ENCODE data around the gene HEATR5A. TPM values are rescaled to one million over a fixed set of nuclear protein-coding genes. Genes with fewer than 3 reads are reported as not detected.

Gene HEATR5A
- total and polyA plus RNA-seq, 12 donors: 17.0 to 65.0 (median 46.2) TPM

DNA sequence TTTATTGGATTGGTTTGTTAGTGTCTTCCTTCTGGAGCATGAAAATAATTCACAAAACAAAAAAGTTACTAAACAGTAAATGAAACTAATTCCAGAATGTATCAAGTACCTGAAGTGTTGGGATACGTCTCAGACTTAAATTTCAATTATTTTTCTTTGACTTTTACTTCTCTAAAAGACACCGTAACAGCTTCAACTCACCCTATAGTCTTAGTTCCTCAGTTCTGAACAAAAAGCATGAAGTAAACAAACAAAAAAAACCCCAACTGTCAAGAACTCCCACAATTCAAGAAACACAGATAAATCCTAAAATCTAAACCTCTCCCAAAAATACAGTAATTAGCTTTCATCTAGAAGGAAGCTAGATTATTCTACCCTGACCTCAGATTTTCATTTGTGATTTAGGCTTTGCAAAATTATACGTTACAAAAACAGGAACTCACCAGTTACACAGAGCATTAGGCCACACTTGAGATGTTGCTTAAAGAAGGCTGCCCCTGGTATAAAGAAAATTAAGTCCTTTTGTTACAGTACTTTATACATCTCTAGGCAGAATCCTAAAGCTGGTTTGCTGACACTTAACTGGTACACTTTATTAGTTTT, 10.2 kb downstream of the HEATR5A start:
- Histone ChIP-seq H3K4me3 (no peak overlapping the region), H3K27ac (peak overlapping the region in 3 of 10 donors; percentile 10 to 54 (median 23)), H3K4me1 (peaks cover 3 to 47% (median 27%) of the 10 kb centered on the region in 9 donors), H3K36me3 (no peaks in the 10 kb centered on the region), H3K9me3 (no peaks in the 10 kb centered on the region), H3K27me3 (no peaks in the 10 kb centered on the region)
- TF ChIP-seq, protein P1, sequence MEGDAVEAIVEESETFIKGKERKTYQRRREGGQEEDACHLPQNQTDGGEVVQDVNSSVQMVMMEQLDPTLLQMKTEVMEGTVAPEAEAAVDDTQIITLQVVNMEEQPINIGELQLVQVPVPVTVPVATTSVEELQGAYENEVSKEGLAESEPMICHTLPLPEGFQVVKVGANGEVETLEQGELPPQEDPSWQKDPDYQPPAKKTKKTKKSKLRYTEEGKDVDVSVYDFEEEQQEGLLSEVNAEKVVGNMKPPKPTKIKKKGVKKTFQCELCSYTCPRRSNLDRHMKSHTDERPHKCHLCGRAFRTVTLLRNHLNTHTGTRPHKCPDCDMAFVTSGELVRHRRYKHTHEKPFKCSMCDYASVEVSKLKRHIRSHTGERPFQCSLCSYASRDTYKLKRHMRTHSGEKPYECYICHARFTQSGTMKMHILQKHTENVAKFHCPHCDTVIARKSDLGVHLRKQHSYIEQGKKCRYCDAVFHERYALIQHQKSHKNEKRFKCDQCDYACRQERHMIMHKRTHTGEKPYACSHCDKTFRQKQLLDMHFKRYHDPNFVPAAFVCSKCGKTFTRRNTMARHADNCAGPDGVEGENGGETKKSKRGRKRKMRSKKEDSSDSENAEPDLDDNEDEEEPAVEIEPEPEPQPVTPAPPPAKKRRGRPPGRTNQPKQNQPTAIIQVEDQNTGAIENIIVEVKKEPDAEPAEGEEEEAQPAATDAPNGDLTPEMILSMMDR (IDR thresholded peaks at IDR 0.05): no peak
- intact Hi-C loops (cut with DNase I): no loop called here
- no peak for DNase-seq
- WGBS, 2 donors: 80 to 87% methylated on average over 3 of the region's 3 CpGs
- ATAC-seq: no peak

DNA sequence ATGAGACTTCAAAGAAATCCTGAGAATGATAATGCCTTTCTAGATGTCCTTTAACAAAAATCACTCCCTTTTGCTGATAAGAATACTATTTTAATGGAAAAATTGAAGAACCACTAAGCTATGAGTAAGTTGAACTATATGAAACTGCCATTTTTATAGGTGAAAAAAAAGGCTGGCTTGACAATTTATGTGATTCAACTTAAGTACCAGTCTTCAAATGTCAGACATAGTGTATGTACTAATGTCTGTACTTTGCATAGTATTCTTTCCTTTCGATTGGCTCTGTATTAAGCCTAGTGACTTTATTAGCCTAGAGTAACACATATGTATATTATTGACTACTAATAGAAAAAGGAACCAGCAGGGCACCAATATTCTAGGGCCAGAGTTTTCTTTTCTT, 11.9 kb downstream of the HEATR5A start:
- Histone ChIP-seq H3K36me3 (no peaks in the 10 kb centered on the region), H3K4me1 (peaks cover 3 to 42% (median 27%) of the 10 kb centered on the region in 9 donors), H3K27me3 (no peaks in the 10 kb centered on the region), H3K9me3 (no peaks in the 10 kb centered on the region), H3K4me3 (no peak overlapping the region), H3K27ac (no peak overlapping the region)
- DNase-seq (no peak), ATAC-seq (no peak)
- intact Hi-C loops (cut with DNase I): no loop called here
- WGBS, 2 donors: 98 to 100% methylated on average over 1 of the region's 1 CpG
- TF ChIP-seq, protein P1 (IDR thresholded peaks at IDR 0.05): no peak

DNA sequence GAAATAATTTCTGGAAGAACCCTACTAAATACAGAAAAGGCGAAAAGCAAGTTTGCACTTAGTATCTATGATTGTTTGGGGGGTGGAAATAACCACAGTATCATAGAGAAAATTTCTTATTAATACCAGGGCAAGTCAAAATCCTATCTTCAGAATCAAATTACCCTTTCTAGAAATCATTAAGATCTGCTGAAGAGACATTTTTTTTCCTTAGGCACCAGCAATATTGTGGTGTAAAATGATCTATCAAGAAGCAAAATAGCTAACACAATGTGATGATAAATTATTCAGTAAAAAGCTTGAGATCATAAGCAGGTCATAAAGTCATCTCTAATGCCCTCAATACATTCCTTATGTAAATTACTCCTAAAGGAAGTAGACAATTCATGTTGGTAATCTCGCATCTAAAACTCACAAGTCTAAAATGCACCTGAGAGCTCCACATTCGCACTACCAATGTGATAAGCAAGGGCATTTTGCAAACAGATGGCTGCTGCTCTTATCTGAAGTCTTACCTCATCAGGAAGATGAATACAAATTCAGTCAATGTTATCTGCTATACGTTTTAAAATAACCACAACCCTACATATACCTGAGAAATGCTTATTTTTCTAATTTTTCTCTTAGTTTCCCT, 14.6 kb downstream of the HEATR5A start:
- 58 to 70% methylated on average over 4 of the region's 4 CpGs for WGBS, 2 donors
- Histone ChIP-seq H3K27ac (no peak overlapping the region), H3K9me3 (no peaks in the 10 kb centered on the region), H3K4me3 (no peak overlapping the region), H3K36me3 (peaks cover 0 to 22% (median 0%) of the 10 kb centered on the region in 9 donors), H3K4me1 (peaks cover 0 to 47% (median 17%) of the 10 kb centered on the region in 9 donors), H3K27me3 (no peaks in the 10 kb centered on the region)
- DNase-seq (no peak), ATAC-seq (no peak)
- intact Hi-C loops (cut with DNase I): no loop called here
- TF ChIP-seq, protein P1 (IDR thresholded peaks at IDR 0.05): no peak

DNA sequence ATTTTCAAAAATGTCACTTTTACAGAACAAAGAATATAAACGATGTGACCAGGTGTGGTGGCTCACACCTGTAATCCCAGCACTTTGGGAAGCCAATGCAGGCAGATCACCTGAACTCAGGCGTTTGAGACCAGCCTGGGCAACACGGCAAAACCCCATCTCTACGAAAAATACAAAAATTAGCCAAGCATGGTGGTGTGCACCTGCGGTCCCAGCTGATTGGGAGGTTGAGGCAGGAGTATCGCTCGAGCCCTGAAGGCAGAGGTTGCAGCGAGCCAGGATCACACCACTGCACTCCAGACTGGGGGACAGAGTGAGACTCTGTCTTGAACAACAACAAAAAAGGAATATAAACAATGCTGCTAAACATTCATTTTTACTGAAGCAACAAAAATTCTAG, 15.2 kb downstream of the HEATR5A start:
- H3K27me3 ChIP-seq: no peaks in the 10 kb centered on the region
- no peak for DNase-seq
- ATAC-seq: no peak
- TF ChIP-seq, protein P1 (IDR thresholded peaks at IDR 0.05): no peak
- no peak overlapping the region for H3K4me3 ChIP-seq
- intact Hi-C loops (cut with DNase I): no loop called here
- no peak overlapping the region for H3K27ac ChIP-seq
- peaks cover 0 to 28% (median 6%) of the 10 kb centered on the region in 9 donors for H3K36me3 ChIP-seq
- WGBS, 2 donors: 97 to 99% methylated on average over 8 of the region's 8 CpGs
- H3K9me3 ChIP-seq: no peaks in the 10 kb centered on the region
- H3K4me1 ChIP-seq: peaks cover 0 to 41% (median 11%) of the 10 kb centered on the region in 9 donors

Measured in heart right ventricle (tissue), 16 donors.